Activated CD8-positive, alpha-beta memory T cell treated with anti-CD3 and anti-CD28 coated beads, Interleukin-2, amount 10 ng/mL, durations not matched to agents 7 days and 5 days (primary cell): Measurements from ENCODE around the gene IQSEC1. TPM values are rescaled to one million over a fixed set of nuclear protein-coding genes. Genes with fewer than 3 reads are reported as not detected.

Experiments
- ATAC-seq: fragments of 150-1000 bp; cut with Tn5 transposase; one replicate; pipeline ENCODE4 v1.10.0; 2021; ENCODE audit warnings: moderate library complexity
- CTCF ChIA-PET: fragments of 350-600 bp; sonication (Branson Sonifier 250); formaldehyde crosslinking; loops from one replicate; lab custom pipeline; 2021; ENCODE audit warnings: antibody characterized with exemption; lab: Charles Lee
- DNase-seq: peaks from one replicate; pipeline ENCODE4 v3.0.0-alpha.2; 2020
- H3K27ac Mint-ChIP-seq: one replicate; pipeline ENCODE4 v1.8.0; 2021; ENCODE audit warnings: mild to moderate bottlenecking, mixed read lengths
- H3K27me3 Mint-ChIP-seq: one replicate; pipeline ENCODE4 v1.8.0; 2021; ENCODE audit warnings: mixed read lengths
- H3K36me3 Mint-ChIP-seq: one replicate; pipeline ENCODE4 v1.8.0; 2021; ENCODE audit warnings: mild to moderate bottlenecking, mixed read lengths
- H3K4me1 Mint-ChIP-seq: one replicate; pipeline ENCODE4 v1.8.0; 2021; ENCODE audit warnings: mixed read lengths
- H3K4me3 Mint-ChIP-seq: one replicate; pipeline ENCODE4 v1.8.0; 2021; ENCODE audit warnings: mild to moderate bottlenecking, moderate library complexity, mixed read lengths
- H3K9me3 Mint-ChIP-seq: one replicate; pipeline ENCODE4 v1.8.0; 2022; ENCODE audit warnings: low read depth, mixed read lengths
- total RNA-seq, 2 experiments: library from RNA; stranded (reverse); gene quantifications; one replicate each; pipeline ENCODE4 v1.2.3, GENCODE V29; 2021

The IQSEC1 gene
- 10 to 100 TPM; 37.6 to 71.4 TPM for total RNA-seq

DNA sequence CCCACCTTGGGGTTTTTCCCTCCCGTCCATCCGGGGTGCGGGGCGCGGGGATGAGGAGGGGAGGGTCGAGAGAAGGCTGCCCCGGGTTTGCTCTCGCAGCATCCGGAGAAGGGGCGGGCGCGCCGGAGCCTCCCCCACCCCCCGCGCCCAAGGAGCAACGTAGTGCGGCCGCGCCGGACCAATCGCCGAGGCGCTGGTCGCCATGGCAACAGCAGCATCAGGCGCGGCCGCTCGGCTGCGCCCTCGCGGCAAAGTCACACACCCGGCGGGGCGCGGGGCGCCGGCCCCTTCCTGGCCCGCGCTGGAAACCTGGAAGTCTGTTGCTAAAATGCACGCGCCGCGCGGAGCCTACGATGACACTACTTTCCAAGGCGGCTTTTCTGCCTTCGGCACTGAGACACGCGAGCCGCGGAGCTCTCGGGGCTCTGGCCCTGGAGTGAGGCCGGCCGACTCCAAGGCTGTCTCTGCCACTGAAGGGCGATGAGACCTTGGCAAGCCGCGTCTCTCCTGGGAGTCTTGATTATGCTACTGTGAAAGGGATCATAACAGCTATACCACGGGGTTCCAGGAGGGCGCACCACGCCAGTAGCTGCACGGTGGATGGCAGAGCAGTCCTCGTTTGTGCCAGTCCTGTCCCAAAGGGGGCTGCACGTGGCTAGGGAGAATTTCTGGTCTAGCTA is at the start of gene IQSEC1:
IQSEC1 (minus strand) TSS at position 104 of the 680 bp plus-strand sequence. CDS start 415 bp downstream, outside the sequence.
- Mint-ChIP-seq H3K36me3 (no peaks in the 10 kb centered on the region), H3K27ac (peak within 1 kb of the TSS; percentile 81), H3K27me3 (peaks cover 25% of the 10 kb centered on the region), H3K4me1 (peaks cover 53% of the 10 kb centered on the region), H3K9me3 (no peaks in the 10 kb centered on the region), H3K4me3 (peak within 1 kb of the TSS; percentile 85)
- DNase-seq, result peak; percentile 91
- CTCF ChIA-PET, result interaction anchor here (0.7 to 1.3 kb wide), 3 partner anchors 8 to 62 kb away, joined by 3 read pairs; no protein-coding TSS in a partner anchor
- ATAC-seq, result peak; percentile 67

GRCh38 chr3:13122081-13123012 is 49.1 kb upstream of the IQSEC1 start:
- no peak overlapping the region for H3K27ac Mint-ChIP-seq
- H3K36me3 Mint-ChIP-seq, result no peaks in the 10 kb centered on the region
- ATAC-seq (no peak), DNase-seq (no peak)
- CTCF ChIA-PET, result no interaction called here
- H3K9me3 Mint-ChIP-seq, result no peaks in the 10 kb centered on the region
- H3K27me3 Mint-ChIP-seq, result peaks cover 16% of the 10 kb centered on the region
- no peaks in the 10 kb centered on the region for H3K4me1 Mint-ChIP-seq
- H3K4me3 Mint-ChIP-seq, result no peak overlapping the region

DNA sequence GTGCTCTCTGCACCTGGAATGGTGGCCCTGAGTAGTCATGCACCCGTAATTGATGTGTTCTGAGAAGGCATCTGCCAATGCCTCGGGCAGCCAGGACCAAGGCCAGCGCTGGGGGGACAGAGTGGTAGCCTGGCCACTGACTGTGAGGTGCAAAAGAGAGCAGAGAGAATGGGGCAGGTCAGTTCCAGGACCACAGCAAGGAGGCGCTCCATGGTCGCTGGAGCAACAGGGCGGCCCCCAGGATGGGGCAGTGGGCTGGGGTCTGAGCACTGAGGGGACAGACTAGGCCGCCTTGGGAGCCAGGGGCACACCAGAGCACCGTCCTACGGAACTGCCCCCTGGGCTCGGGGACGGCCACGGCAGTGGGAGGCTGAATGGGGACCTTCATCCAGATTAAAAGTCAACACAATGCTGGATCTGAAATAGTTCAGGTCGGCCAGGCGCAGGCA is 48.3 kb upstream of the IQSEC1 start:
- CTCF ChIA-PET, result no interaction called here
- Mint-ChIP-seq H3K36me3 (no peaks in the 10 kb centered on the region), H3K4me3 (no peak overlapping the region), H3K27me3 (peaks cover 19% of the 10 kb centered on the region), H3K4me1 (no peaks in the 10 kb centered on the region), H3K9me3 (no peaks in the 10 kb centered on the region), H3K27ac (no peak overlapping the region)
- no peak for DNase-seq
- ATAC-seq, result no peak

- Mint-ChIP-seq H3K36me3 (no peaks in the 10 kb centered on the region), H3K27me3 (peaks cover 14% of the 10 kb centered on the region), H3K4me3 (no peak overlapping the region), H3K9me3 (no peaks in the 10 kb centered on the region), H3K27ac (no peak overlapping the region), H3K4me1 (no peaks in the 10 kb centered on the region)
- CTCF ChIA-PET, result interaction anchor here (1.1 kb wide), 1 partner anchor 29 kb away, joined by 3 read pairs; no protein-coding TSS in a partner anchor
- DNase-seq (no peak), ATAC-seq (no peak)
Observed at GRCh38 chr3:13120928-13121552, 47.8 kb upstream of the IQSEC1 start.

DNA sequence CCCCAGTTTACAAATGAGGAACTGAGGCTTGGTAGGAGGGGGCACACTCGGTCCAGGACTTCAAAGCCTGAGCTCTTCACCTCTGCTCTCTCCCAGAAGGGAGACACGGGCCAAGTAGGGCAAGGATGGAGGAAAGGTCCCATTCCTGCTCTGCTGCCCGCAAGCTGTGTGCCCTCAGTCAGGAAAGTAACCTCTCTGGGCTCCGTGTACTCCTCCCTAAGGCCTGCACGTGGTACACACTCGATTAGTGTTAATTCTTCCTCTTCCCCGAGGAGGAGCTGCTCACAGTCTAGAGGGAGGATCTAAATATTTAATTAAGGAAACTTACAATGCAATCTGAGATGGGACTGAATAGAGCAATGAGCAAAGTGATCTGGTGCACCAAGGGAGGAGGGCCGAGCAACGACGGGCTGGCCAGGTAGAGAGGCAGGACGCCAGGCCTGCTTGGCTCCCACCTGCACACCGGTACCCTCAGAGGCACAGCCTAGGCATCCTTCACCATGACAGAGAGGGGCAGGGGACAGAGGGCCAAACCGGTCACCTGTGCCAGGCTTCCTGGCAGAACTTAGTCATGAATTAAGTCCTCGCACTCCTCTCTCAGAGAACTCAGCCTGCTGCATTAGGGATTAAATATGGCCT is 47.2 kb upstream of the IQSEC1 start:
- CTCF ChIA-PET, result interaction anchor here (1.1 kb wide), 1 partner anchor 28 kb away, joined by 3 read pairs; no protein-coding TSS in a partner anchor
- no peak overlapping the region for H3K27ac Mint-ChIP-seq
- no peaks in the 10 kb centered on the region for H3K4me1 Mint-ChIP-seq
- ATAC-seq (no peak), DNase-seq (no peak)
- H3K9me3 Mint-ChIP-seq, result no peaks in the 10 kb centered on the region
- H3K27me3 Mint-ChIP-seq, result peaks cover 12% of the 10 kb centered on the region
- H3K4me3 Mint-ChIP-seq, result no peak overlapping the region
- no peaks in the 10 kb centered on the region for H3K36me3 Mint-ChIP-seq

GRCh38 chr3:13119471-13120220 is 46.4 kb upstream of the IQSEC1 start:
- Mint-ChIP-seq H3K4me3 (no peak overlapping the region), H3K36me3 (no peaks in the 10 kb centered on the region), H3K4me1 (no peaks in the 10 kb centered on the region), H3K27ac (no peak overlapping the region), H3K9me3 (no peaks in the 10 kb centered on the region), H3K27me3 (peaks cover 10% of the 10 kb centered on the region)
- DNase-seq (no peak), ATAC-seq (no peak)
- CTCF ChIA-PET, result no interaction called here

GRCh38 chr3:13116426-13116825 is 43.2 kb upstream of the IQSEC1 start:
- Mint-ChIP-seq H3K27me3 (peaks cover 14% of the 10 kb centered on the region), H3K9me3 (no peaks in the 10 kb centered on the region), H3K4me1 (no peaks in the 10 kb centered on the region), H3K36me3 (no peaks in the 10 kb centered on the region), H3K27ac (no peak overlapping the region), H3K4me3 (no peak overlapping the region)
- DNase-seq, result no peak
- CTCF ChIA-PET, result no interaction called here
- ATAC-seq, result no peak

DNA sequence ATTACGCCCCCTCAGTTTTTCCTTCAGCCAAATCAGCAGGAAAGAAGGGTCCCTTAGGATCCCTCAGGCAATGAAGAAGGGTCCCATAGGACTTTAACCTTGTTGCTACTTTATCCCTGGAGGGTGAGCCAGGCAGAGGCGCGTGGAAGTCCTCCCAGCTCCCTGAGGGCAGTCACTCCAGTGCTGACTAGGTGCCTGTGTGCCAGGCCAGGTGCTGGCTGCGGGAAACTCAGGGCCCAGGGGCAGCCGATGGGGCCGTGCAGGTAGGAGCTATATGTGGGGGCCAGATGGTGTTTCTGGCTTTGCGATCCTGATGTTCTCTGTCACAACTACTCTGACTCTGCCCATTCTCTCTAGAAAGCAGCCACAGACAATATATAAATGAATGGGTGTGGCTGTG is 42.8 kb upstream of the IQSEC1 start:
- ATAC-seq, result no peak
- peaks cover 14% of the 10 kb centered on the region for H3K27me3 Mint-ChIP-seq
- H3K36me3 Mint-ChIP-seq, result no peaks in the 10 kb centered on the region
- H3K9me3 Mint-ChIP-seq, result no peaks in the 10 kb centered on the region
- CTCF ChIA-PET, result no interaction called here
- no peak for DNase-seq
- no peak overlapping the region for H3K4me3 Mint-ChIP-seq
- no peaks in the 10 kb centered on the region for H3K4me1 Mint-ChIP-seq
- no peak overlapping the region for H3K27ac Mint-ChIP-seq

DNA sequence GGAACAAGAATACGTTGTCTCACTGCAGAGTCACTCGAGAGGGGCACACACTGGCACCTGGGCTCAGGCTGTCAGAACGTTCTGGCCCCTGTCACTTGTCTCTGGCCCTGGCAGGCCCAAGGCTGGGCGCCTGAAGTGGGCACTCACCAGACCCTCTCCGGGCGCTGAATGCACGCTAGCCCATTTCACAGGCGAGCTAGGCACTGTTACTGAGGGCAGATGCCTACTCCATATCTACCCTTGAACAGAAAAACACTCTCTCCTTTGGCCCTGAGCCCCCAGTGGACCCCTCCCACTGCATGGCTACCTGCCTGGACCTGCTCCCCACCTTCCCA is 42.3 kb upstream of the IQSEC1 start:
- H3K27ac Mint-ChIP-seq, result no peak overlapping the region
- H3K9me3 Mint-ChIP-seq, result no peaks in the 10 kb centered on the region
- H3K4me3 Mint-ChIP-seq, result no peak overlapping the region
- ATAC-seq (no peak), DNase-seq (no peak)
- H3K4me1 Mint-ChIP-seq, result peaks cover 3% of the 10 kb centered on the region
- CTCF ChIA-PET, result no interaction called here
- H3K36me3 Mint-ChIP-seq, result no peaks in the 10 kb centered on the region
- peaks cover 14% of the 10 kb centered on the region for H3K27me3 Mint-ChIP-seq

DNA sequence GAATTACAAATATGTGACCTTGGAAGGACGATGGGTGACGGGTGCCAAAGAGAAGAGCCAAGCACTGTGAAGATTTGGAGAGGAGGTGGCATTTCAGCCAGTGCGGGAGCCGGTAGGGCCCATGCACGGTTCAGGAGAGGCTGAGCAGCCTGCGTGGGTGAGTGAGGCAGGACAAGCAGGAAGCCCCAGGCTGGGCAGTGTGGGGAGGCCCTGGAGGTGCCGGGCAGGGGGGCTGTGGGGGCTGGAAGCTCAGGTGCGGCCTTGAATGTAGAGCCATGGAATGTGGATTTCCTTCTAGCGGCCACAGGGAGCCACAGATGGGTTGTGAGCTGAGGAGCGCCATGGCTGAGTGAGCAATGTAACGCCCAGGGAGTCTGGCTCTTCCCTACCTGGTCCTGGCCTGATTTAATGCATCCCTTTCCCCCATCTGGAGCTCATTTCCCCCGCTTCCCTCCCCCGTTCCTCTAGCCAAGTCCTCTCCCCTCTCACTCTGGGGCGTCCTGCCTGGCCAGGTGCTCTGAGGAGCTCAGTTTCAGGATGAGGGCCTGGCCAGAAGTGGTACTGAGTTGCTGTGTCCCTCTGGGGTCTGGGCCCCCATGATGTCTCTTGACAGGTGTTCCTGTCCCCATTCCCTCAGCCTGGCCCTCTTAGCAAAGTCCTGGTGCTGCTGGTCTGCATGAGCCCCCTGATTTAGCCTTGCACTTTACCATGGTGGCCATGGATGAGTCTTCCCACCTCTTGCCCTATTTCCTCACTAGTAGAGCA is 41.8 kb upstream of the IQSEC1 start:
- CTCF ChIA-PET, result no interaction called here
- Mint-ChIP-seq H3K9me3 (no peaks in the 10 kb centered on the region), H3K4me3 (no peak overlapping the region), H3K27ac (no peak overlapping the region), H3K36me3 (no peaks in the 10 kb centered on the region), H3K27me3 (peaks cover 14% of the 10 kb centered on the region), H3K4me1 (peaks cover 5% of the 10 kb centered on the region)
- no peak for DNase-seq
- no peak for ATAC-seq

GRCh38 chr3:13113346-13114330 is 40.4 kb upstream of the IQSEC1 start:
- H3K36me3 Mint-ChIP-seq, result no peaks in the 10 kb centered on the region
- H3K27me3 Mint-ChIP-seq, result peaks cover 14% of the 10 kb centered on the region
- no peak overlapping the region for H3K27ac Mint-ChIP-seq
- H3K4me1 Mint-ChIP-seq, result peaks cover 5% of the 10 kb centered on the region
- no peaks in the 10 kb centered on the region for H3K9me3 Mint-ChIP-seq
- CTCF ChIA-PET, result no interaction called here
- ATAC-seq (no peak), DNase-seq (no peak)
- no peak overlapping the region for H3K4me3 Mint-ChIP-seq
